ENCODE results near the gene RAB31. TPM values are rescaled to one million over a fixed set of nuclear protein-coding genes. Genes with fewer than 3 reads are reported as not detected.

RAB31 gene
- total RNA-seq, 1 experiment from 2014 or later: 64.3 TPM

GRCh38 chr18:9803698-9804516 lies 95.8 kb downstream of the RAB31 start:
- DNase-seq (ENCODE audit: low spot score): peak; percentile 31
- in situ Hi-C loops (cut with HindIII; ENCODE audit: low sequenced_read_pairs): no loop called here

- in situ Hi-C loops (cut with HindIII; ENCODE audit: low sequenced_read_pairs): no loop called here
- DNase-seq (ENCODE audit: low spot score): no peak
These were observed 96.5 kb downstream of the RAB31 start for GRCh38 chr18:9804517-9805104.

- in situ Hi-C loops (cut with HindIII; ENCODE audit: low sequenced_read_pairs): no loop called here
These were observed 98.8 kb downstream of the RAB31 start for GRCh38 chr18:9806905-9807304.

GRCh38 chr18:9808295-9809241 lies 100.5 kb downstream of the RAB31 start:
- peak; percentile 17 for DNase-seq (ENCODE audit: low spot score)
- in situ Hi-C loops (cut with HindIII; ENCODE audit: low sequenced_read_pairs): no loop called here

More at GRCh38 chr18:9806905-9807304, 98.8 kb downstream of the RAB31 start:
- DNase-seq (ENCODE audit: low spot score): no peak

GRCh38 chr18:9809697-9810096 lies 101.6 kb downstream of the RAB31 start:
- in situ Hi-C loops (cut with HindIII; ENCODE audit: low sequenced_read_pairs): no loop called here
- DNase-seq (ENCODE audit: low spot score): no peak

GRCh38 chr18:9810299-9810698 lies 102.2 kb downstream of the RAB31 start:
- no peak for DNase-seq (ENCODE audit: low spot score)
- in situ Hi-C loops (cut with HindIII; ENCODE audit: low sequenced_read_pairs): no loop called here

GRCh38 chr18:9810994-9811705 lies 103.0 kb downstream of the RAB31 start:
- in situ Hi-C loops (cut with HindIII; ENCODE audit: low sequenced_read_pairs): no loop called here
- no peak for DNase-seq (ENCODE audit: low spot score)

GRCh38 chr18:9811978-9812377 lies 103.9 kb downstream of the RAB31 start:
- no peak for DNase-seq (ENCODE audit: low spot score)
- in situ Hi-C loops (cut with HindIII; ENCODE audit: low sequenced_read_pairs): no loop called here

GRCh38 chr18:9814431-9814830 lies 106.3 kb downstream of the RAB31 start:
- DNase-seq (ENCODE audit: low spot score): no peak
- in situ Hi-C loops (cut with HindIII; ENCODE audit: low sequenced_read_pairs): no loop called here

- in situ Hi-C loops (cut with HindIII; ENCODE audit: low sequenced_read_pairs): no loop called here
- no peak for DNase-seq (ENCODE audit: low spot score)
These were observed 109.2 kb downstream of the RAB31 start for GRCh38 chr18:9817286-9817685.

GRCh38 chr18:9817725-9818422 lies 109.8 kb downstream of the RAB31 start:
- in situ Hi-C loops (cut with HindIII; ENCODE audit: low sequenced_read_pairs): no loop called here
- no peak for DNase-seq (ENCODE audit: low spot score)

GRCh38 chr18:9818423-9818734 lies 110.3 kb downstream of the RAB31 start:
- in situ Hi-C loops (cut with HindIII; ENCODE audit: low sequenced_read_pairs): no loop called here
- DNase-seq (ENCODE audit: low spot score): no peak

- DNase-seq (ENCODE audit: low spot score): no peak
- in situ Hi-C loops (cut with HindIII; ENCODE audit: low sequenced_read_pairs): no loop called here
These were observed 112.0 kb downstream of the RAB31 start for GRCh38 chr18:9820127-9820526.

- in situ Hi-C loops (cut with HindIII; ENCODE audit: low sequenced_read_pairs): no loop called here
- DNase-seq (ENCODE audit: low spot score): no peak
These were observed 112.6 kb downstream of the RAB31 start for GRCh38 chr18:9820719-9821118.

GRCh38 chr18:9822587-9823185 lies 114.6 kb downstream of the RAB31 start:
- in situ Hi-C loops (cut with HindIII; ENCODE audit: low sequenced_read_pairs): no loop called here

GRCh38 chr18:9823805-9824473 lies 115.8 kb downstream of the RAB31 start:
- DNase-seq (ENCODE audit: low spot score): no peak
- in situ Hi-C loops (cut with HindIII; ENCODE audit: low sequenced_read_pairs): no loop called here

More at GRCh38 chr18:9822587-9823185, 114.6 kb downstream of the RAB31 start:
- no peak for DNase-seq (ENCODE audit: low spot score)

GRCh38 chr18:9824474-9824832 lies 116.4 kb downstream of the RAB31 start:
- no peak for DNase-seq (ENCODE audit: low spot score)
- in situ Hi-C loops (cut with HindIII; ENCODE audit: low sequenced_read_pairs): no loop called here

- no peak for DNase-seq (ENCODE audit: low spot score)
- in situ Hi-C loops (cut with HindIII; ENCODE audit: low sequenced_read_pairs): no loop called here
These were observed 116.9 kb downstream of the RAB31 start for GRCh38 chr18:9824952-9825371.

All from G401 (cell line).